Left renal cortex interstitium (tissue), 4 donors: ENCODE results near the gene CTDSPL. TPM values are rescaled to one million over a fixed set of nuclear protein-coding genes. Genes with fewer than 3 reads are reported as not detected.

ENCODE experiments used
- DNase-seq, 4 donors: peaks; one replicate each; pipeline ENCODE4 v3.0.0-alpha.2; 2013; ENCODE audit warnings: low read depth in 4 of 4, low spot score in 2 of 4, missing footprints in 1 of 4
- polyA plus RNA-seq, 4 donors: library from polyadenylated mRNA; unstranded; fragments of 120-200 nt; gene quantifications; one replicate each; pipeline ENCODE4 v1.2.1, GENCODE V29; 2013; ENCODE audit not compliant: insufficient read length in 4 of 4

Gene CTDSPL
- polyA plus RNA-seq, 4 donors: 100 to 107 (median 105) TPM

DNA sequence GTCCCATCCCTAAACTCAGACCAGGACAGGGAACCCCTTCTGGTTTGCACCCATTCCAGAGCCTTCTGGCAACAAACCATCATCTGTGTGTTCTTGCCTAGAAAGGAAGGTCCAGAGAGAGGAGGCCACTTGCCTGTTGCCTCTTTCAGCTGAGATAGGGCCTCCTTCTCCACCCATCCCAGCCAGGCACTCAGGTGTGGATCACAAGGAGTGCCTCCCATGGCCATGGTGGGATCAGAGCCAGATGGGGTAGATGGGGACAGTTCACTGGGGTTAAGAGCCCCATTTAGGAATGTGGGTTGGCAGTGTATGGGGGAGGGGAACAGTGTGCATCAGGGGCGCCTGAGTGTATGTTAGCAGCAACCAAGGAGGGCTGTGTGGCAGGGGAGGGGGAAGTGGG is 8.9 kb upstream of the CTDSPL start:
- DNase-seq: no peak

DNA sequence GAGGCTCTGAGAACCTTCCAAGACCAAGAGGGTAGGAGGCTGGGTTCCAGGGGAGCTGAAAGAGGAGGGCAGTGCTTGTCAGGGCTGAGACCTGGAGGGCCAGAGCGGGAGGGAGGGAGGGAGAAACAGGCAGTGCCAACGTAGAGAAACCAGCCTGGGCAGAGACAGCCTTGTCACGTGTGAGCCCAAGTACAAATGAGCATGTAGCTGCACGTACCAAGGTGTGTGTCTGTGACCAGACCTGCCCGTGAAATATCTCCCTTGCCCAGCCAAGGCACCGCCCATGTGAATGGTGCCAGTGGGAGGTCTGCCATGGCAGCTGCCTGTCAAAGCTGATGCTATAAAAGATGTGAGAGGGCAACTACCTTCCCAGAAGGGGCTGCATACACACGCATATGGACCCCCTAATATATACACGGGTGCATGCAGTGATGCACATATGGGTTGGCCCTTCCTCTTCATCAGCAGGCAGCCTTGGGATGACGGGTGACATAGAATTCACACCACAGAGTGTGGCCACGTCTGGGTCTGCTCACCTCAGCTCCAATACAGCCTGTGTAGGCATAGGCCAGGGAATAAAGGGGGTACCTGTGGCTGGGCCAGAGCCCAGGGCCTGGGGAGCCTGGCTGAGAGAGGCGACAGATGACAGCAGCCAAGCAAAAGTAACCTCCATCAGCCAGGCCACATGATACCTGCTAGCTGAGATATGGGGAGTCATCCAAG is 7.8 kb upstream of the CTDSPL start:
- no peak for DNase-seq

DNA sequence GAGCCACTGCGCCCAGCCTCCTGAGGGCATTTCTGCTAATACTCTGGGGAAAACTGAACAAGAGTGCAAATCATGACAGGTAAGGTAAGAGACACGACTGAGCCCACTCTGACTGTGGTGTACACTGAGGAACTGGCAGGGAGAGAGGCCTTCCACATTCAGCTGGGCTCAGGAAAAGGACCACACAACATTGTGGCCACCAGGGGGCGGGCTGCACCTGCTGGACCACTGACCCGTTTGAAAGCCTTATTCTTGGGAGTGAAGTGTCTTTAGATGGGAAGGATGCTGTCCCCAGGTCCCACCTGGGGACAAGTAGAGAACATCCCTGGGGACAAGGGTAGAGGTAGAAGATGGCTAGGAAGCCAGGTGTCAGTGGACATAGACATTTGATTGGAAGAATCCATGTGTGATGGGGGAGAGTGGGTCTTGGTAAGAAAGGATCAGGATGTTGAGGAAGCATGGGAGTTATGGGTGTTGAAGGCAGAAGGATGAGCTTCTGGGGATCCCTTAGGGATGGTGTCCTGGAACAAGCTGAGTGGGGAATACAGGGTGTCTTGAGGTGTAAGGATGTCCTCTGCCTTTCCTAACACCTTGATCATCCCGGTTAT is 6.2 kb upstream of the CTDSPL start:
- peak in 1 of 4 donors; percentile 42 for DNase-seq

DNA sequence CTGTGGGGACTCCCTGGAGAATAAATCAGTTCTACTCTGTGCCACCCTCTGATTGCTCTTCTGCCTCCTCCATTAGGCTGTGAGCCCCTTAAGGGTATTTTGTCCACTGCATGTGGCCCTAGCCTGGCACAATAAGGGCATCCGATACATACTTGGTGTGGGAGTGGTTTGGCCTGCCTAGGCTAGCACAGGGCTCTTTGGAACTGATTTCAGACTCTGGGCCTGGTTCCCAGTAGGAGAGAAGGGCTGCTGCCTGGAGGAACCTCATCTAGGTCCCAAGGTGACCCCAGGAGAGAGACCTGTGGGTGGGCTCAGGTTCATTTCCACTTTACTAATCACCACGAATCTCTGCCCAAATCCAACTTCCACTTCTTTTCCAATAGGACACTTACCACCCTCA is 5.3 kb upstream of the CTDSPL start:
- DNase-seq: no peak

DNA sequence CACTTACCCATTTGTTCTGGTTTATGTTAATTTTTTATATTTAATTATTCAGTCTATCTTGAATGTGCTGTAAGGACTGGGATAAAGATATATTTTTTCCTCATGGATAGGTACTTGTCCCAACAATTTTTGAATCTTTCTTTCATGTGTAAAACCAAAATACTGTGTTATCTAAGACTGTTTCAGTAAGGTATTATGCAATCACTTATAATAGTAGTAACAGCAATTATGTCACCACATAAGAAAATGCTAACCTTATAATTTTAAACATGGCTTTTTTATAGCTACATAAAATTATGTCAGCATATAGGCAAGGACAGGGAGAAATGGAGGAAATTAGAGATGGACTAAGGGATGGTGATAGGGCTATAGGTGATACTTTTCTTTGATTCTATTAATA is 2.9 kb upstream of the CTDSPL start:
- no peak for DNase-seq

DNA sequence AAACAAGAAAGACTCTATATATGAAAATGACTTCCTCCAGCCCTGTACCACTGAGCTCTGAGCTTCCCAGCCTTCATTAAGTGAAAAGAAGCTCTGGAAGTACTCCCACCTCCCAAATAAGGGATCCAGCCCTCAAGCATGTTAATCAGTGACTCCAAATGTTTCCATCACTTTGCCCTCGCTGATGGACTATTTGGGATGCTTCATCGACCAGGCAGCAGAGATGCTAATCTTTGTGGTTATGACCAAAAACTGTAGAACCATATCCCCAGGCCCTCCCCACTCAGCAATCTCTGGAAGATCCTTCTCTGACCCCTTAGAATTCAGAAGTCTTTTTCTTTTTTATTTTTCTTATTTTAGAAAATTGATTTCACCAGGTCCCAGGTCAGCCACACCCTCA is 2.3 kb upstream of the CTDSPL start:
- no peak for DNase-seq

DNA sequence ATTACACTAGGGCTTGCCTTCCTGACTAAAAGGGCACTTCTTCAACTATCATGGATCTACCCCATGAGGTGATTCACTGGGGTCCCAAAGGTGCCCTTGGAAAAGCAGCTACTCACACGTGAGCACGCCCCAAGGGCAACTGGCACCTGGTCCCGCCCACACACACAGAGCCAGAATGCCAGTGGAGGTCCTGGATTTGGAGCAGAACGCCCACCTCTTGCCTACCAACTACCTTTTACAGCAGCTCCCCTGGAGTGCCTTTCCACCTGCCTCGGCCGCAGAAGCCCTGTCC is 1.8 kb upstream of the CTDSPL start:
- DNase-seq: no peak

DNA sequence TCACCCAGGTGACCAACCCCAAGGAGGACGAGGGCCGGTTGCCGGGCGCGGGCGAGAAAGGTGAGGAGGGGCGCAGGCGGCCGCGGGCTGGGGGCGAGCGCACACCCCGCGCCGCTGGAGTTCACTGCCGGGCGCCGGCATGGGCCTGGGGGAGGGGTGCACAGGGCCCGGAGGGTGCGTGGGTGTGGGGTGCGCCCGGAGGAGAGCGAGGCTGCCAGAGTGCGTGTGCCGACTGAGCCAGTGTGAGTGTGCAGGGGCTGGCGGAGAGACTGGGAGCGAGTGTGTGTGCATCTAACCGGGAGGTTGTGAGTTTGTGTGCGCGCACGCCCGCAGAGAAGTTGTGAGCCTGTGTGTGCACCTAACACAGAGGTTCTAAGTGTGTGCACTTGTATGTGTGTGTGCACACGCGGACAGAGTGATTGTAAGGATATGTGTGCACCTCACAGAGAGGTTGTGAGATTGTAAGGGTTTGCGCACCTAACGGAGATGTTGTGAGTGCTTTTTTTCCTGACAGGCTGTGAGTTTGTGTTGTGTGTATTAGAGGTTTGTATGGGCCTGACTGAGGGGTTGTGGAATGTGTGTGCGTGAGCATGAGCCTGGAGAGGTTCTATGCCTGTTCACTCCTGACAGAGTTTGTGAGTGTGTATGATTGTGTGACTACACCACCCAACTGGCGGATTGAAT is 681 bp downstream of the CTDSPL start:
- peak in 2 of 4 donors; percentile 22 to 60 for DNase-seq

DNA sequence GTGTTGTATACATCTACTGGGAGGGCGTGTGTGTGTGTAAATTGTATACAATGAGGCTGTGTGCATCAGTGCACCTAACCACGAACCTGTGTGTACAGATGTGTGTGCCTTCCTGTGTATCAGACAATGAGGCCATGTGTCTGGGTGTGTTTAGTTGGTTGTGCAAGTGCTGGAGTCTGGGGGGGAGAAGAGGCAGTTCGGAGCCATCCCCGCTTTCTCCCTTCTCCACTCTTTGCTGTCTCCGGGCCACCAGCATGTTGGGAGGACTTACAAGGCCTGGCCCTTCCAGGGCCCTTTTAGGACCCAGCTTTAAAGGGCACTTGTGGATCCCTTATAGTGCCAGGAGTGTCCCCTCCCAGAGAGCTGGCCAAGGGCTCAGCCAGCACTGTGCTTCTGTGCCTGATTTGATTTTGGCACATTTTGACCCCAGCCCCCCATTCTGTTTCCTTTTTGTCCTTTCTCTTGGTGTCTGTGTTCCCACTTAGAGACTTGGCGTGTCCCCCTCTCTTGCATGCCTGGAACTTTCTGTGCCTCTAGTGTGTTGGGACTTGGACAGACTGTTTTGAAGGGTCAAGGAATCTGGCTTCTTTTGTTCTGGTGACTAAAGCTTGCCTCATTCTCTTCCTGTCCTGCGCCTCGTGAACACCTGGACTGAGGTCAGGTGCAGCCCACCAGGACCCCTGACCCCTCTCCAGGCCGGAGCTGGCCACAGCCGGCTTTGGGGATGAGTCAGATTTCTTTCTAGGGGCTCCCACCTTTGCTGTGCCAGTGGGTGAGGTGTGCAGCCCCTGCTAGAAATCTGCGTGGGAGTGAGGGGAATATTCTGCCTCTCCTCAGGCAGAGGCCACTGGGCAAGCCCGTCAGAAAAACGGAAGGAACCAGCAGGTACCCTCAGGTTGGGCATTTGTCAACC is 1.5 kb downstream of the CTDSPL start:
- DNase-seq: peak in 1 of 4 donors; percentile 13

DNA sequence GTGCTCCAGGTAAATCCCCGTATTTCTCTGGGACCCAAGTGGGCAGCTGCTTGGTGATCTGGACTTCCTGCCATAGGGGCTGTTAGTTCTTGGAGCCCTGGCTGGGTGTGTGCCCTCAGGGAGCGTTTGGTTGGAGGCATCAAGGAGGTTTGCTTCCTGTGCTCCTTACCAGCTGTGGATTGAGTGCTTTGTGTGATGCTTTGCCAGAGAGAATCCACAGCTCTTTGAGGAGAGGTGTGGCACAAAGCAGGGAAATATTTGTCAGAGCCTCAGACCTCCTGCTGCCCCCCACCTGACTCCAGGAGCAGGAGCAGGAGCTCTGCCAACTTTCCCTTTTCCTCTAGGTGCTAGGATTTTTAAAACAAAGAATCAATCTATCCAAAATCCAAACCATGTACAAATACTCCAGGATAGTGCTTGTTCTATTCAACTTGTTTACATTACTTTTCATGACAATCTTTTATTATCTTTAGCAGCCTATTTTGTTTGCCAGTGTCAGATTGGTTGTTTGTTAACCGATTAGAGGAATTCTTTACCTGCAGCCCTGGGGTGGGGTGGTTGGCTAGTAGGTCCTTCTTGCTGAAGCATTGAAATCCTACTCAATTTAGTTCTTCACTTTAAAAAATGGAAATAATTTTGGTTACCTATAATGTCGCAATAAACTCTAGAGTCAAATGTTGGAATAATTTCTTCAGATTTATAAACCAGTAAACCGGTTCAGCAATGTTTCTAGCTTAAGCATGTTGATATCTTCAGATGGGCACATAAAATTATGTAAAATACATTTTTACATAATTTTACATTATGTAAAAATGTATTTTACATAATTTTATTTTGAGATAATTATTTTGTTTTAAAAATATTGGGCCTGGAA is 2.5 kb downstream of the CTDSPL start:
- no peak for DNase-seq

DNA sequence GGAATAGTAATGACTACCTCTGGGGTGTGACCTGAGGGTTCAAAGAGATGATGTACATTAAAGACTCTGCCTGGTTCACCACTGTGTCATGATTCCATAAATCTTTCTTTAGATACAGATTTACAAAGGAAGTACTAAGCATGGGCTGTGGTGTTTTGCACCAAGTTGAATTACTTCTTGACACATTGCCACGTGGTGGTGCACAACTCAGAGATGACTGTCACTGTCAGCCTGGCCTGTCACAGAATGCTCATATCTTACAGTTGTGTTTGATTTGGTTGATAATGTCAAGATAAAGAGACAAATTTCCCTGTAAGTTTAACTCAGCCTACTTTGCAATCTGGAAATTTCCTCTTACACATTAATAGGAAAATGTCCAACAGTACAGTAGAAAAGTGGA is 3.2 kb downstream of the CTDSPL start:
- no peak for DNase-seq

DNA sequence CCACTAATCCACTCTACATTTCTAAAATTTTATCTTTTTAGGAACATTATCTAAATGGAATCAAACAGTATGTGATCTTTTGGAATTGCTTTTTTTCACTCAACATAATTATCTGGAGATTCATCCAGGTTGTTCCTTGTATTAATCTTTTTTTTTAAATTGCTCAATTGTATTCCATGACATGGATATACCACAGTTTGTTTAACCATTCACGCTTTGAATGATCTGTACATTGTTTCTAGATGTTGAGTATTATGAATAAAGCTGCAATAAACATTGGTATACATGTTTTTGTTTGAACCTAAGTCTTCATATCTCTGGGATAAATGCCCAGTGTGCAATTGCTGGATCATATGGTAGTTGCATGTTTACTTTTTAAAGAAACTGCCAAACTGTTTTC is 5.5 kb downstream of the CTDSPL start:
- DNase-seq: no peak

DNA sequence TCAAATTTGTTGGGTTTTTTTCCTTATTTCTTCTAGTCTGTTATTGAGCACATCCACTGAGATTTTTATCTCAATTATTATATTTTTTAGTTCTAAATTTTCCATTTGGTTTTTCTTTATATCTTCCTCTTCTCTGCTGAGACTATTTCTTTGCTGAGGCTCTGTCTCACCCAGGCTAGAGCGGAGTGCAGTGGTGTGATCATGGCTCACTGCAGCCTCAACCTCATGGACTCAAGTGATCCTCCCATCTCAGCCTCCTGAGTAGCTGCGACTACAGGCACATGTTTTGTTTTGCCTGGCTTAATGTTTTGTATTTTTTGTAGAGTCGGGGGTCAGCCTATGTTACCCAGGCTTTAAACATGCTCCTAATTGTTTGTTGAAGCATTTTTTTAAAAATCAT is 10.2 kb downstream of the CTDSPL start:
- no peak for DNase-seq

DNA sequence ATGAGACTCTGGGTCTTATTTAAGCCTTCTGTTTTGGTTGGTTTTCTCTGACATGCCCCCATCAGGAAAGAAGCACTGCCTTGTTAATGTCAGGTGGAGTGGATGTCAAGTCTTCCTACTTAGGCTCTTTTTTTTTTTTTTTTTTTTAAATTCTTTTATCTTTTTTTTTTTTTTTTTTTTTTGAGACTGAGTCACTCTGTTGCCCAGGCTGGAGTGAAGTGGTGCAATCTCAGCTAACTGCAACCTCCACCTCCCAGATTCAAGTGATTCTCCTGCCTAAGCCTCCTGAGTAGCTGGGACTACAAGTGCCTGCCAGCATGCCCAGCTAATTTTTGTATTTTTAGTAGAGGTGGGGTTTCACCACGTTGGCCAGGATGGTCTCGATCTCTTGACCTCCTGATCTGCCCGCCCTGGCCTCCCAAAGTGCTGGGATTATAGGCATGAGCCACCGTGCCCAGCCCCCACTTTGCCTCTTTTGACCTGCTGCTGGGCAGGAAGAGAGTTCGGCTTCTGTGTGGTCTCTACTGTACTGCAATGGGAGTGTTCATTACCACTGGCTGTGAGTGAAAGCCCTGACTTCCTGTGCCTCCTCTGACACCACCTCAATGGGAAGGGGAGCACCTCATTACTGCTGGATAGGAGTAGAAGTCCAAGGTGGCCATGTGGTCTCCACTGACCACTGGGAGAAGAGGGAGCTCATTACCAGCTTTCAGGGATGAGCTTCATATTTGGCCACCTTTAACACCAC is 10.9 kb downstream of the CTDSPL start:
- no peak for DNase-seq

DNA sequence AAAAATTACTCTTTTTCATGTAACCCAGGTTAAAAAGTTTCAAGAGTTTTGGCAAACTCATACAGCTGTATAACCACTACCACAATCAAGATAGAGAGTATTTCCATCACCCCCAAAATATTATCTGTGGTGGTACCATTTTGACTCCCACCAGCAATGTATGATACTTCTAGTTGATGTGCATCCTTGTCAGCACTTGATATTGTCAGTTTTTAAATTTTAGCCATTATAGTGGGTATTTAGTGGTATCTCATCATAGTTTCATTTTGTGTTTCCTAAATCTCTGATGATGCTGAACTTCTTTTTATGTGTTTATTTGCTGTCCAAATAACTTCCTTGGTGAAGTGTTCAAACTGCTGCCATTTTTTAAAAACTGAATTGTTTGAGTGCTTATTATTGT is 14.6 kb downstream of the CTDSPL start:
- DNase-seq: no peak

DNA sequence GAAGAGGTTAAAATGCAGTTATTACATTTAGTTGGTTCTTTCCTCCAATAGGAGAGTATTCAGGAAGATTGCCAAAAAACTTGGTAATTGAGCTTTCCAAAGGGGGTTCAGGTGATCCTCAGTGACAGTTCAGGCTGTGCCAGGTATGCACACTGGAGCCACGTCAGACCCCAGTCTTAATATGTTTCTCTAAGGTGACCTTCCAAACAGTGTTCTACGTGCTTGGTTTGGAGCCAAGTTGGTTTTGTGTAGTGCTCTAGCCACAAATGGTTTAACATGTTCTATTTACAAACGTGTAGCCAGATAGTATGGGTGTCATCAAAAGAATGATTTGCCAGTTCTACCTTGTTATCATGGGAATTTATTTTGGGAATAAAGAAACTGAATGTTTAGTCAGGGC is 21.0 kb downstream of the CTDSPL start:
- DNase-seq: no peak

DNA sequence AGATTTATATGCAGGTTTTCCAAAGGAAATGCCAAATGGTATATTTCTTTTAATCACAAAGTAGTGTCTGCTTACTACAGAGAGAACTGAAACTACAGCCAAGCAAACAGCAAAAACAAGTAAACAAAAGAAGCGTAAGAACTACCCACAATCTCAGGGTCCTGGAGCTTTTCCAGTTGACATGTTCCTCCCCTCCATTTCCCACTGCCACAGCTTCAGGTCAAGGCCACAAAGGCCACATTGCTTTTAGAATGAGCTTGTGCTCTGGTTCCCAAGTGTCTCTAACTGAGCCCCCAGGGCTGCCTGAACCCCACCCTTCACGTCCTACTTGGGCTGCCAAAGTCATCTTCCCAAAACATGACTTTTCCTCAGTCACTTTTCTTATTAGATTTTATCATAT is 24.1 kb downstream of the CTDSPL start:
- DNase-seq: no peak

DNA sequence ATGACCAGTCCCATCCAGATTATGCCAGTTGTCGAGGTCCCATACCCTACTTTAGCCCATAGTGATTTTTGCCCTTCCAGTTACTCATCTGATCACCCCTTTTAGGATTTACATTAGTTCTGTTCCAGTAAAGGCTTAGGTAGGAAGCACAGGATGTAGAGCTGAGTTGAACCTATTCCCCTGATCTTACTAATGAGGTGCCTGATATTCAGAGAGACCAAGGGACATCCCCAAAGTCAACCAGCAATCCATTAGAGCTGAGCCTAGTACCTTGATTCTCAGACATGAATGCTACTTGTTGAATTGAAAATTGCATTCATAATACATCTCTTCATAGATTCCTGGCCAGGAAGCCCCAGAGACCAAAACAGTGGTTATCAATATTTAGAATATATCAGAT is 24.7 kb downstream of the CTDSPL start:
- DNase-seq: no peak

DNA sequence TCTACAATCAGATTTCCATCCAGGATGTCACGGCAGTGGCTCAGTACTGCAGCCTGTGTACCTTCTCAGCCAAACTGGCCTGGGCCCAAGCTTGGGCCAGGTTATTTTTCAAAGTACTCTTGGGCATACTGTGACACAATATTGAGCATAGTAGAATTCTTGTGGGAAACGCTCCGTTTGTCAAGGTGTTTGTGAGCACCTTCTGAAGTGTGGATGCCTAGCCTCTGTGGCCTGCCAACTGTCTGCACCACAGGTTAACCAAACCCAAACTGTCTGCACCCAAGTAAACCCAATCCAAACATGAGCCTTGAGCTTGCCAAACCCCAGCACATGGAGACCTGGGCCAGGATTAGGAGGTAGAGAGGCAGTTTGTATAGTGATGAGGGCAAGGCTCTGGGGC is 25.4 kb downstream of the CTDSPL start:
- DNase-seq: no peak

DNA sequence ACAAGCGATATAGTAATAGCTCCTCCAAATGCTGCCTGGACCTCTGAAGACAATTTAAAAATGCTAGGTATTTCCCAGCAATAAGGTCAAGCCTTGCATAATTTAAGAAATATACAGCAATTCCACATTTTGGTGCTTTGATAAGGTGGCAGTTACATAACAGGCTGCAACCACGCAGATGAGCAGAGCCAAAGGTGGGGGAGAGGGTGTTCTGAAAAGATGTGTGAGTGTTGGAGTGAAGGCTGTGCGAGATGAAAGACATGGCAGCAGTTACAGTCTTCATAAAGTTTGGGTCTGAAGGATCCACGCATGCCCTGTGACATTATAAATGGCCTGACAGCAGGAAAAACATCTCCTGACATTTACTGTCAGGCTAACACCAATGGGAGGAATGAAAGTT is 26.1 kb downstream of the CTDSPL start:
- DNase-seq: no peak
